ENCODE data around the gene OTULIN. TPM values are rescaled to one million over a fixed set of nuclear protein-coding genes. Genes with fewer than 3 reads are reported as not detected.
A peak's percentile ranks its signal among the peaks of the same experiment; 100 is the strongest.

The OTULIN gene
- total and polyA plus RNA-seq, 2 of the 13 experiments (the other 11 are each of a cell fraction or from before 2014, with no cell fraction given) = 7.0 to 34.8 TPM

- TF ChIP-seq TP53 (CRISPR knock-in tag; conservative IDR thresholded peaks at IDR 0.05) (0 out of 2 replicates have a peak, but pooled peaks have one; percentile 67), CCDC6 (CRISPR knock-in tag; IDR thresholded peaks at IDR 0.05) (peak; percentile 68; the same call in 1 of the 2 replicates), TRAFD1 (CRISPR knock-in tag; IDR thresholded peaks at IDR 0.05; ENCODE audit: borderline replicate concordance) (no peak; the same call in 1 of the 2 replicates), ZNF883 (CRISPR knock-in tag; IDR thresholded peaks at IDR 0.05; ENCODE audit: not compliant biosample characterization) (no peak), KDM2A (CRISPR knock-in tag; IDR thresholded peaks at IDR 0.05; ENCODE audit: borderline replicate concordance, low read depth) (peak; percentile 58; the same call in 1 of the 2 replicates), FOSL2 (CRISPR knock-in tag; IDR thresholded peaks at IDR 0.05) (peak; percentile 76), MED13 (CRISPR knock-in tag; IDR thresholded peaks at IDR 0.05) (peak; percentile 58; the same call in 1 of the 2 replicates), GLI4 (CRISPR knock-in tag; IDR thresholded peaks at IDR 0.05; ENCODE audit: borderline replicate concordance) (no peak), FOXO4 (CRISPR knock-in tag; conservative IDR thresholded peaks at IDR 0.05) (no peak), PTBP1 (IDR thresholded peaks at IDR 0.05; ENCODE audit: low read depth, low read length, poor library complexity, severe bottlenecking) (no peak), KDM3A (CRISPR knock-in tag; IDR thresholded peaks at IDR 0.05; ENCODE audit: low read depth) (no peak), HMGA1 (CRISPR knock-in tag; conservative IDR thresholded peaks at IDR 0.05) (no peak), SRY (CRISPR knock-in tag; IDR thresholded peaks at IDR 0.05) (no peak), SOX6 (IDR thresholded peaks at IDR 0.05) (no peak), SOX6 (CRISPR knock-in tag; IDR thresholded peaks at IDR 0.05) (peak; percentile 100), ELF4 (CRISPR knock-in tag; IDR thresholded peaks at IDR 0.05; ENCODE audit: borderline replicate concordance) (no peak), NBN (conservative IDR thresholded peaks at IDR 0.05) (no peak), IKZF5 (CRISPR knock-in tag; IDR thresholded peaks at IDR 0.05) (peak; percentile 84; the same call in 1 of the 2 replicates), RXRB (CRISPR knock-in tag; IDR thresholded peaks at IDR 0.05; ENCODE audit: borderline replicate concordance) (peak; percentile 99), ZNF580 (CRISPR knock-in tag; IDR thresholded peaks at IDR 0.05; ENCODE audit: borderline replicate concordance, low read depth) (peak; percentile 81), XBP1 (CRISPR knock-in tag; IDR thresholded peaks at IDR 0.05) (no peak), ZNF629 (CRISPR knock-in tag; conservative IDR thresholded peaks at IDR 0.05) (0 out of 2 replicates have a peak, but pooled peaks have one; percentile 44), CHD2 (IDR thresholded peaks at IDR 0.05; ENCODE audit: low read depth, low read length) (peak; percentile 61; the same call in 1 of the 2 replicates), KDM4B (CRISPR knock-in tag; IDR thresholded peaks at IDR 0.05) (no peak), RORA (CRISPR knock-in tag; IDR thresholded peaks at IDR 0.05) (no peak), CBX2 (IDR thresholded peaks at IDR 0.05; ENCODE audit: low read depth, low read length) (no peak), CBX2 (CRISPR knock-in tag; IDR thresholded peaks at IDR 0.05; ENCODE audit: low read depth) (no peak)
These were observed 64.0 kb downstream of the OTULIN start (continued) for GRCh38 chr5:14728459-14728938.

All from HepG2 (cell line).